ENCODE data around the gene MDM4.
A peak's percentile ranks its signal among the peaks of the same experiment; 100 is the strongest.

The MDM4 gene

GRCh38 chr1:204493145-204493983, 22.8 kb upstream of the MDM4 start:
- no peak for DNase-seq (ENCODE audit: low read depth)

- DNase-seq (ENCODE audit: low read depth), result no peak
These were observed 22.3 kb upstream of the MDM4 start for GRCh38 chr1:204493984-204494280.

DNA sequence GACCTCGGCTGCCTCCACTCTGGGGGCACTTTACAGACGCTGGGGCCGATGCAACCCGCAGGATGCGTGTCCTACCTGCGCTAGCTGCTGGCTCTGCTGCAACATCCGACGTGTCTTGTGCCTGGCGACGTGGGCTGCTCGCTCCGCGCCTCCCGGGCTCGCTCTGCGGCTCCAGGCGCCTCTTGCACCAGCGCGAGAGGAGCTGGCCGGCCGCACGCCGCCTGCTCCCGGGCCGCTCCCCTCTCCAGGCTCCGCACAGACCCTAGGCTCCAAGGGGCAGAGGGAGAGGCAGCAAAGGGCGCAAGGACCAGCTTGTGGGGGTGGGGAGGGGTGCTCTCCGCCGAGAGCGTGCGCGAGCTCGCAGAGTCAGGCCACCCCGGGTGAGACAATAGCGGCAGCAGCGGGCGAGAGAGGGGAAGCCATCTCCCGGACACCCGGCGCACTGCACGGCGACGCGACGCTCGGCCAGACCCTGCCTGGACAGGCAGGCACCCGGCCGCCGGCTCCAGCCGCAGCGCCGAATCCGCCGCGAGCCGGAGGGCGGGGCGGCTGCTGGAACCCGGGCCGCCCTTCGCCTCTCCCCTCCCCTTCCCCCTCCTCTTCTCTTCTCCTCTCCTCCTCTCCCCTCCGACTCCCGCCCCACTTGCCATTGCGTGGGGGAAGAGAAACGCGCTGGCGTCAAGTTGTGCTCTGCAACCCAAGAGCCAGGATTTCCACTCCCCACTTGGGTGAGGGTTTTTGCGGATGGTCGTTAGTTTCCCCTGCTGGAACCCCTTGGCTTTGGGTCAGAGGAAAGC, 21.7 kb upstream of the MDM4 start, which contains the start of gene PIK3C2B:
Gene PIK3C2B (minus strand): TSS at position 525 of the 797 bp plus-strand sequence. CDS start 25,003 bp downstream, outside the sequence.
- no peak for DNase-seq (ENCODE audit: low read depth)

DNA sequence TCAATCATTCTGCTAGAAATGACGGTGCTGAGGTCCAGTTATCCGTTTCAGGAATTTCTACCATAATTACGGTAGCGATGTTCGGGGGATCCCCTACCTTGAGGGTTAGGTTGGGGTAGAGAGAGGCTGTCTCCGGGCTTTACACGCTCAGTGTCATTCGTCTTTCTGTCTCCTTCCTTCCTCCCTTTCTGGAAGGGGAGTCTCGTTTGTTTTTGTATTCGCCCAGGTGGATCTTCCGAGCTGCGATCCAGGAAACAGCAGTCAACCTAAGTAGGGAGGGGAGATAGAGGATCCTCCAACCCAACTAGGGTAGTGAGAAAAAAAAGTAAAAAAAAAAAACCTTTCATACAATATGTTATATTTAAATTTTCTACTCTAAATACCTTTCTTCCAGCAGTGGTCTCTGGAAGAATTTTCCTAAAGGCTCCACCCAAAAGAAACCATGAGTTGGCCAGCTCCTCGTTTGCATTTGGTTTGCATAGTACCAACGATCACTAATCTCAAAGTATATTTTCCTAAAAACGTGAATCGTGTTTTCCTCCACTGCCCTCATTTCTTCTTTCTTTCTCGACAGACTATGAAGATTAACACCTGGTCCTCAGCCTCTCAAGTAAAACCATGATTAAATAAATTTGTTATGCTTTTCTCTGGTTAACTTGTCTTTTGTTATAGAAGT, 21.0 kb upstream of the MDM4 start:
- no peak for DNase-seq (ENCODE audit: low read depth)

DNA sequence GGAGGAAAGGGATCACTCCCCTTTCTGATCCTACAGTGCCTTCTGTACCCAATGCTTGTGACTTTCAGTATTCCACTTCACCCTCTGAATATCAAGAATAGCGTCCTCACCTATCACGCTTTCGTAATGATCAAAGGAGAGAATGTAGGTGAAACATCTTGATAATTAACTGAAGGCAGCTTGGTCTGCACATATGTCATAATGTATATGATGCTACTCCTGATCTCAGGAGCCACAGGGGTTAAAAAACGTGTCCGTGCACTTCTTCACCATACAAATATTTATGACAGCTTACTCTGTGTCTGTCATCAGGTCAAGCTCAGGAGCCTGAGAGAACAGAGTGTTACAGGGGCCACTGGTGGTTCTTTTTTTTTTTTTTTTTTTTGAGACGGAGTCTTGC, 20.4 kb upstream of the MDM4 start:
- no peak for DNase-seq (ENCODE audit: low read depth)

GRCh38 chr1:204498981-204499380, 17.2 kb upstream of the MDM4 start:
- DNase-seq (ENCODE audit: low read depth), result no peak

DNA sequence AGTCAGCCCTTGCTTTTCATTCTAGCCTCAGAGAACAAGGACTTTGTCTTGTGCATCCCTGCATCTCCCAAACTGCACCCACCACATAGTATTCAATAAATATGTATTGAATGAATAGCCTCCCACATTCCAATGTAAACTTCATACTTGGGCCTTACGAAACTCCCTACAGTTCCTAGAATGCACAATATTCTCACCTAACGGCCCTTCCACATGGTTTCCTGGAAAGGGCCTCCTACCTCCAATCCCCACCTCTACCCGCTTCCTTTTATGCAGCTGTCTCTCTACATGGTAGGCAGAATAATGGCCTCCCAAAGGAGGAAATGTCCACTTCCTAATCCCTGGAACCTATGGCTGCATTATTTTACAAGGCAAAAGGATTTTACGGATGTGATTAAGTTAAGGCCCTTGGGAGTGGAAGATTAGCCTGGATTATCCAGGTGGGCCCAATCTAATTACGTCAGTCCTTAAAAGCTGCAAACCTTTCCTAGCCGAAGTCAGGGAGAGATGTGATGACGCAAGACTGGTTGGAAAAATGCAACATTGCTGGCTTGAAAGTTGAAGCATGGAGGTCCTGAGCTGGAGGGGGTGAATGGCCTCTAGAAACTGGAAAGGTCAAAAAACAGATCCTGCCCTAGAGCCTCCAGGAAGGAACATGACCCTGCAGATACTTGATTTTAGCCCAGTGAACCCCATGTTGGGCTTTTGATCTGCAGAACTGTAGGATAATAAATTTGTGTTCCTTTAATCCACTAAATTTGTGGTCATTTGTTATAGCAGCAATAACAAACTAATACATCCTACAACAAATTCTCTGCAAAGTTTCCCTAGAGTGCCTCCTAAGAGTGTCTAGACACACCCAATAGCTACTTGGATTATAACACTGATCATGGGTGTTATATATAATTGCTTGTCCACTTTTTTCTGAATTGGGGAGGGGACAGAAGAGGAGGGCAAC, 16.4 kb upstream of the MDM4 start:
- DNase-seq (ENCODE audit: low read depth), result no peak

- DNase-seq (ENCODE audit: low read depth), result no peak
These were observed 14.0 kb upstream of the MDM4 start for GRCh38 chr1:204502241-204502640.

DNA sequence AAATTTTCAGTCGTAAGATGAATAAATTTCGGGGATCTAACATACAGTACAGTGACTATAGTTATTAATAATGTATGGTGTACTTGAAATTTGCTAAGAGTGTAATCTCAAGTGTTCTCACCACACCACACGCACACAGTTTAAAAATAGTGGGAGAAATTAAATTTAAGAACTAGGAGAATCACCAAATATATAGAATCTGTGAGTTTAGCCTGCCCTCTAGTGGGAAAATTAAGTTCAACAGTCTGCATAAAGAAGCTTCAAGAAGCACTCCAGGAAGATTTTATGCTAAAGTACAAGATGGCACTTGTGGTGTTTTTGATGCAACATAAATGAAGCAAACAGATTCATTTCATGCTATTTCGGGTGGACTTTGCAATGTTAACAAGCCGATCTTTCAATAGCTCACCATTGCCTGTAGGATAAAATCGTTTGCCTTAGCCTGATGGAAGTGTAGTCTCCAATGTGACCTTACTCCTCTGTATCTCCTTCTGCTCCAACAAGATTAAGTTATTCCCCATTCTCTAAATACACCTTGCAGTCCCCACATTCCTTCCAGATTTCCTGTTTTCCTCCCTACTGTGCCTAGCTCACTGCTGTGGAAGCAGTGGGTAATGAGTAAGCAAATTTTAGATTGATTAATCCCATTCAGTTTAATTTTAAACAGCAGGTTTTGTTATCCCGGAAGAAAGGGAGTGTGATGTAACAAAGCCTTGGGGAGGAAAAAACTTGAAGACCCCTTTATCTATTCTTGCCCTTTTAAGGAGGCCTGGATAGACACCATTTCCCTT, 12.9 kb upstream of the MDM4 start:
- DNase-seq (ENCODE audit: low read depth), result no peak

GRCh38 chr1:204503913-204504519, 12.2 kb upstream of the MDM4 start:
- DNase-seq (ENCODE audit: low read depth), result no peak

GRCh38 chr1:204505674-204506200, 10.5 kb upstream of the MDM4 start:
- DNase-seq (ENCODE audit: low read depth), result no peak

GRCh38 chr1:204506201-204506968, 9.8 kb upstream of the MDM4 start:
- DNase-seq (ENCODE audit: low read depth), result no peak

DNA sequence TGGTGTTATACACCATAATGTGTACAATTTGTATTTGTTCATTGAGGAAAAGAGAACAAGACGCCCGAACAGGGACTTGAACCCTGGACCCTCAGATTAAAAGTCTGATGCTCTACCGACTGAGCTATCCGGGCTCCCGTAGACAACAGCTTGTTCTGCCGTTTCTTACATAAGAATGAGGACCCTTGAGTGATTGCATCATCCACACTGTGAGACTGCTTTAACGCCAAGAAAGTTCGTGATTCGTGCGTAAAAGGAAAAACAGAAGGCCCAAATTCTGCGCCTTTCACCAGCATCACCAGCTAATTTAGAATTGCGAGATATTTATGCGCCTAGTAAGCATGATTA, 9.3 kb upstream of the MDM4 start:
- peak; percentile 67 for DNase-seq (ENCODE audit: low read depth)

- no peak for DNase-seq (ENCODE audit: low read depth)
These were observed 8.7 kb upstream of the MDM4 start for GRCh38 chr1:204507317-204508105.

DNA sequence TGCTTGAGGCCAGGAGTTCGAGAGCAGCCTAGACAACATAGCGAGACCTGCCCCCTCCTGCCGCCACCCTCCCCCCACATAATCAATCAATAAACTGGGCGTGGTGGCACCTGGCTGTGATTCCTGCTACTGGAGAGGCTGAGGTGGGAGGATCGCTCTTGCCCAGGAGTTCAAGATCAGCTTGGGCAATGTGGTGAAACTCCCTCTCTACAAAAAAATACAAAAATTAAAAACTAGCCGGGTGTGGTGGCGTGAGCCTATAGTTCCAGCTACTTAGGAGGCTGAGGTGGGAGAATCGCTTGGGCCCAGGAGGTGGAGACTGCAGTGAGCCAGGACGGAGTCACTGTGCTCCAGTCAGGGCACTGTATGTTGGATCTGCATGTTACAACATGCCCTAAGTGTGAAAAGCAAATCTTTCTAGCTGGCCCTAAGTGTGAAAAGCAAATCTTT, 7.0 kb upstream of the MDM4 start:
- no peak for DNase-seq (ENCODE audit: low read depth)

- DNase-seq (ENCODE audit: low read depth), result no peak
These were observed 4.8 kb upstream of the MDM4 start for GRCh38 chr1:204511366-204511765.

GRCh38 chr1:204513117-204513716, 3.0 kb upstream of the MDM4 start:
- DNase-seq (ENCODE audit: low read depth), result no peak

DNA sequence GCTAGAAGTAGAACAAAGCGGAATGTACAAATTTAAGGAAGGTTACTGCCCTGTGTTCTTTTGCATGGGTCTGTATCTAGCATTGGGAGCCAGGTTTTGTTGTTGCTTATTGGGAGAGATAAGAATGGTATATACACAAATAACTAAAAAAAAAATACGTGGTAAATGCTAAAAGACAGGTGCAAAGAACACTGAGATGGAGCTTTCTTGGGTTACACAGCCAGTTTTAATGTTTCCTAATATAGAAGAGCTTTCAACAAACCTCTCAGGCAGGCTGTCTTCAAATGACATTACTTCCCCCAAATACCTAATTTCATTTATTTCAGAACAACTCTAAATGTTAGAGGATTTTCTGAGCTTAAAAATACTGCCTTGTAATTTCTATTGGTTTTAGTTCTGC, 1.4 kb upstream of the MDM4 start:
- no peak for DNase-seq (ENCODE audit: low read depth)

Measured in stimulated activated CD8-positive, alpha-beta memory T cell treated with anti-CD3 and anti-CD28 coated beads, Interleukin-15, amount 100 ng/mL, for 24 hours (primary cell).